Fibroblast of skin of left biceps (primary cell): ENCODE results near the gene FAM171A2.

ENCODE experiments used
- DNase-seq, 2 experiments: peaks; one replicate each; pipeline ENCODE4 v3.0.0-alpha.2; 2013; ENCODE audit warnings: low read depth in 2 of 2

The FAM171A2 gene

DNA sequence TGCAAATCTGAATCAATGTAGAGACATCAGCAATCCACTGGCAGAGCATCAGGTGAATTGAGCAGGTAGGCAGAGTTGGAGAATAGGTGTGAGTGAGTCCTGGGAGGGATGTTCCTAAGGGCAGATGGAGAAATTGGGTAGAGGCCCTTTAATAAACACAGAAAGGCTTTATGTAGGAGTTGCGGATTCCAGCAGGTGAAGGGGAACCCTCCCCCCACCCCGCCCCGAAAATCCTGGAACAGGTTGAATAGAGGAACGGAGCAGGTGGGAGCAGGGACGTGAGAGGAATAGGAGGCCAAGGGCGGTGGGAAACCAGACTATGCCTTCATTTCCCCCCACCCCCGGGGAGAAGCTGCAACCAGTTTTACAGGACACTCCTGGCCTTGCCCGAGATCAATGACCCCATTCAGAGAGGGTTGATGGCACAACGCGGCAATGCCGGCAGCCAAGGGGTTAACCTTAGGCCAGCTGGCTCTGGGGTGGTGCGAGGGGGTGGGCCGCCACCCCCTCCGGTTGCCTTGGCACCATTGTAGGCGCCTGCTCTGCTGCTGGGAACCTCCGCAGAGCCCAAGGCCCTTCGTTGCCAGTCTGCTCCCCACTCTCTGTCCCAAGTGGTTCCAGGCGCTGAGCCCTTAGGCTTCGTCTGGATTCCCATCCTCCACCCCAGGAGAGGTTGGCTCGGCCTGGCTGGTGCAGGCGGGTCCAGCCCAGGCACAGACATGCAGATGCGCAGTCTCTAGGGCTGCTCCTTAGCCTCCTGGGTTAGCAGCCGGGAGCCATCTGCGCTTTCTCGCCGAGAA, 56.1 kb downstream of the FAM171A2 start:
- no peak for DNase-seq

DNA sequence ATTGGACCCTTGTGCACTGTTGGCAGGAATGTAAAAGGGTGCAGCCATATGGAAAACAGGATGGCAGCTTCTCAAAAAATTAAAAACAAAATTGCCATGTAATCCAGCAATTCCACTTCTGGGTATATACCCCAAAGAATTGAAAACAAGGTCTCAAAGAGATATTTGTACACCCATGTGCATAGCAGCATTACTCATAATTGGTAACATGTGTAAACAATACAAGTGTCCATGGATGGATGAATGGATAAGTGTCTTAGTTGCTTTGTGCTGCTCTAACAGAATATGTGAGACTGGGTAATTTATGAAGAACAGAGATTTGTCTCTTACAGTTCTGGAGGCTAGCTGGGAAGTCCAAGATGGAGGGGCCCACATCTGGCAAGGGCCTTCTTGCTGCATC, 59.0 kb downstream of the FAM171A2 start:
- no peak for DNase-seq
